Liver (tissue), 9 donors: ENCODE results near the gene RNU2-63P. TPM values are rescaled to one million over a fixed set of nuclear protein-coding genes. Genes with fewer than 3 reads are reported as not detected.

Source experiments
- DNase-seq: peaks from one replicate; pipeline ENCODE4 v3.0.0-alpha.2; 2017; ENCODE audit warnings: low spot score
- H3K27ac ChIP-seq, 2 donors: one replicate each; pipeline ENCODE4 v1.7.0; 2013; ENCODE audit warnings: inconsistent platforms in 2 of 2, low read length in 2 of 2, control low read depth in 1 of 2, low read depth in 1 of 2, mild to moderate bottlenecking in 1 of 2
- H3K27me3 ChIP-seq, 4 donors: one replicate each; pipeline versions ENCODE4 v1.6.1 to v1.7.0; 2013; ENCODE audit warnings: low read length in 3 of 4, inconsistent platforms in 1 of 4, mild to moderate bottlenecking in 1 of 4, moderate library complexity in 1 of 4; ENCODE audit not compliant: control insufficient read depth in 4 of 4, insufficient read depth in 4 of 4
- H3K36me3 ChIP-seq, 4 donors: one replicate each; pipeline versions ENCODE4 v1.6.1 to v1.7.0; 2013; ENCODE audit warnings: low read length in 3 of 4, mild to moderate bottlenecking in 3 of 4, low read depth in 1 of 4, moderate library complexity in 1 of 4; ENCODE audit not compliant: control insufficient read depth in 4 of 4, insufficient read depth in 3 of 4
- H3K4me1 ChIP-seq, 4 donors: one replicate each; pipeline versions ENCODE4 v1.6.1 to v1.7.0; 2013; ENCODE audit warnings: low read length in 3 of 4, mild to moderate bottlenecking in 3 of 4, moderate library complexity in 1 of 4; ENCODE audit not compliant: control insufficient read depth in 4 of 4, insufficient read depth in 4 of 4
- H3K4me3 ChIP-seq, 3 donors: one replicate each; pipeline versions ENCODE4 v1.6.1 to v1.7.0; 2013; ENCODE audit warnings: low read length in 3 of 3, control low read depth in 1 of 3, low read depth in 1 of 3, mild to moderate bottlenecking in 1 of 3
- H3K9ac ChIP-seq, 2 donors: one replicate each; pipeline ENCODE4 v1.7.0; 2013; ENCODE audit warnings: low read length in 2 of 2, mild to moderate bottlenecking in 2 of 2, moderate library complexity in 2 of 2, control low read depth in 1 of 2, low read depth in 1 of 2
- H3K9me3 ChIP-seq, 4 donors: one replicate each; pipeline versions ENCODE4 v1.6.1 to v1.7.0; 2013; ENCODE audit warnings: low read length in 3 of 4; ENCODE audit not compliant: control insufficient read depth in 4 of 4
- CTCF ChIP-seq: fragments of 150-350 bp; IDR thresholded peaks from 2 replicates; pipeline ENCODE4 v1.5.1; 2017; ENCODE audit warnings: improper control_type of control experiment, low read depth, low read length; ENCODE audit not compliant: missing input control
- EGR1 ChIP-seq, 2 donors: IDR thresholded peaks; 2 replicates each; pipeline ENCODE4 v1.6.1; 2016 to 2018; ENCODE audit warnings: antibody characterized with exemption in 2 of 2, low read depth in 2 of 2
- FOXA1 ChIP-seq: IDR thresholded peaks from 2 replicates; pipeline ENCODE4 v1.6.1; 2016; ENCODE audit warnings: antibody characterized with exemption
- FOXA2 ChIP-seq: IDR thresholded peaks from 2 replicates; pipeline ENCODE4 v1.6.1; 2016; ENCODE audit warnings: antibody characterized with exemption
- GABPA ChIP-seq, 2 donors: IDR thresholded peaks in 1 of 2; conservative IDR thresholded peaks in 1 of 2; 2 replicates each; pipeline ENCODE4 v1.6.1; 2016; ENCODE audit warnings: antibody characterized with exemption in 2 of 2, mild to moderate bottlenecking in 1 of 2, moderate library complexity in 1 of 2
- HNF4A ChIP-seq, 2 donors: conservative IDR thresholded peaks; 2 replicates each; pipeline ENCODE4 v1.6.1; 2016; ENCODE audit warnings: antibody characterized with exemption in 2 of 2, mild to moderate bottlenecking in 2 of 2
- HNF4G ChIP-seq: IDR thresholded peaks from 2 replicates; pipeline ENCODE4 v1.6.1; 2016; ENCODE audit warnings: antibody characterized with exemption
- JUND ChIP-seq, 2 donors: IDR thresholded peaks; 2 replicates each; pipeline ENCODE4 v1.6.1; 2016; ENCODE audit warnings: antibody characterized with exemption in 2 of 2
- NR2F2 ChIP-seq: IDR thresholded peaks from 2 replicates; pipeline ENCODE4 v1.6.1; 2016; ENCODE audit warnings: antibody characterized with exemption
- RAD21 ChIP-seq, 2 donors: IDR thresholded peaks; 2 replicates each; pipeline ENCODE4 v1.6.1; 2016; ENCODE audit warnings: antibody characterized with exemption in 2 of 2, mild to moderate bottlenecking in 2 of 2
- REST ChIP-seq: IDR thresholded peaks from 2 replicates; pipeline ENCODE4 v1.6.1; 2016; ENCODE audit warnings: antibody characterized with exemption, mild to moderate bottlenecking
- RXRA ChIP-seq, 2 donors: IDR thresholded peaks; 2 replicates each; pipeline ENCODE4 v1.6.1; 2017 to 2018; ENCODE audit warnings: antibody characterized with exemption in 2 of 2, mild to moderate bottlenecking in 1 of 2
- TAF1 ChIP-seq: conservative IDR thresholded peaks from 2 replicates; pipeline ENCODE4 v1.6.1; 2016; ENCODE audit warnings: antibody characterized with exemption, mild to moderate bottlenecking
- YY1 ChIP-seq: IDR thresholded peaks from 2 replicates; pipeline ENCODE4 v1.6.1; 2016; ENCODE audit warnings: antibody characterized with exemption, mild to moderate bottlenecking
- WGBS: extraction: QIAGEN DNeasy Blood & Tissue Kit; methylation state at CpG from one replicate; pipeline ENCODE4 v1.1.7; 2013; 5-methylcytosine and 5-hydroxymethylcytosine counted together
- polyA plus RNA-seq, 2 donors: library from polyadenylated mRNA; stranded (reverse) in 1 of 2; unstranded in 1 of 2; fragments of 200-250 nt in 1 of 2; fragments of >200 nt in 1 of 2; fragmentation: Nextera tagmentation in 1 of 2; extraction: Ambion mirVana in 1 of 2; gene quantifications; one replicate each; pipeline versions ENCODE4 v1.2.1 to v1.2.3, GENCODE V29; 2013 to 2015
- total RNA-seq, 2 donors: library from RNA; depleted of rRNA; stranded (reverse); fragments of >200 nt; gene quantifications; one replicate each; pipeline ENCODE4 v1.2.3, GENCODE V29; 2014
- TF ChIP-seq, protein P1 (sequence below): IDR thresholded peaks from 2 replicates; pipeline ENCODE4 v1.6.1; 2016; ENCODE audit warnings: antibody characterized with exemption
- TF ChIP-seq, protein P2 (sequence below): IDR thresholded peaks from 2 replicates; pipeline ENCODE4 v1.6.1; 2016; ENCODE audit warnings: antibody characterized with exemption
- TF ChIP-seq, protein P3 (sequence below): IDR thresholded peaks from 2 replicates; pipeline ENCODE4 v1.6.1; 2016; ENCODE audit warnings: antibody characterized with exemption
- donor health status: healthy.
- donor health status: healthy.
- donor health status: healthy.
- donor health status: healthy.
- donor health status: healthy.

The RNU2-63P gene
- total and polyA plus RNA-seq, 4 donors: not detected

GRCh38 chr2:88061295-88061694 lies 44.9 kb upstream of the RNU2-63P start:
- Histone ChIP-seq H3K9ac (no peak overlapping the region), H3K4me3 (no peak overlapping the region), H3K36me3 (no peaks in the 10 kb centered on the region), H3K27ac (no peak overlapping the region), H3K27me3 (no peaks in the 10 kb centered on the region), H3K4me1 (peaks cover 0 to 2% (median 1%) of the 10 kb centered on the region in 4 donors), H3K9me3 (no peaks in the 10 kb centered on the region)
- WGBS: 86% methylated on average over 3 of the region's 3 CpGs
- TF ChIP-seq CTCF (no peak), YY1 (no peak), HNF4A (conservative IDR thresholded peaks at IDR 0.05) (no peak), JUND (IDR thresholded peaks at IDR 0.05) (no peak)
- no peak for DNase-seq

- H3K27me3 ChIP-seq: no peaks in the 10 kb centered on the region
- no peaks in the 10 kb centered on the region for H3K9me3 ChIP-seq
- H3K27ac ChIP-seq: no peak overlapping the region
- no peak for DNase-seq
- WGBS: 87% methylated on average over 2 of the region's 2 CpGs
- no peak overlapping the region for H3K4me3 ChIP-seq
- peaks cover 0 to 5% (median 5%) of the 10 kb centered on the region in 4 donors for H3K4me1 ChIP-seq
- no peaks in the 10 kb centered on the region for H3K36me3 ChIP-seq
- TF ChIP-seq RAD21 (IDR thresholded peaks at IDR 0.05): no peak
- no peak for TF ChIP-seq RXRA (IDR thresholded peaks at IDR 0.05)
- TF ChIP-seq, protein P1, sequence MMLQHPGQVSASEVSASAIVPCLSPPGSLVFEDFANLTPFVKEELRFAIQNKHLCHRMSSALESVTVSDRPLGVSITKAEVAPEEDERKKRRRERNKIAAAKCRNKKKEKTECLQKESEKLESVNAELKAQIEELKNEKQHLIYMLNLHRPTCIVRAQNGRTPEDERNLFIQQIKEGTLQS: no peak
- TF ChIP-seq, protein P2, sequence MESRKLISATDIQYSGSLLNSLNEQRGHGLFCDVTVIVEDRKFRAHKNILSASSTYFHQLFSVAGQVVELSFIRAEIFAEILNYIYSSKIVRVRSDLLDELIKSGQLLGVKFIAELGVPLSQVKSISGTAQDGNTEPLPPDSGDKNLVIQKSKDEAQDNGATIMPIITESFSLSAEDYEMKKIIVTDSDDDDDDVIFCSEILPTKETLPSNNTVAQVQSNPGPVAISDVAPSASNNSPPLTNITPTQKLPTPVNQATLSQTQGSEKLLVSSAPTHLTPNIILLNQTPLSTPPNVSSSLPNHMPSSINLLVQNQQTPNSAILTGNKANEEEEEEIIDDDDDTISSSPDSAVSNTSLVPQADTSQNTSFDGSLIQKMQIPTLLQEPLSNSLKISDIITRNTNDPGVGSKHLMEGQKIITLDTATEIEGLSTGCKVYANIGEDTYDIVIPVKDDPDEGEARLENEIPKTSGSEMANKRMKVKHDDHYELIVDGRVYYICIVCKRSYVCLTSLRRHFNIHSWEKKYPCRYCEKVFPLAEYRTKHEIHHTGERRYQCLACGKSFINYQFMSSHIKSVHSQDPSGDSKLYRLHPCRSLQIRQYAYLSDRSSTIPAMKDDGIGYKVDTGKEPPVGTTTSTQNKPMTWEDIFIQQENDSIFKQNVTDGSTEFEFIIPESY: no peak
- no peak for TF ChIP-seq TAF1
- TF ChIP-seq NR2F2: no peak
- no peak for TF ChIP-seq CTCF
- TF ChIP-seq, protein P3, sequence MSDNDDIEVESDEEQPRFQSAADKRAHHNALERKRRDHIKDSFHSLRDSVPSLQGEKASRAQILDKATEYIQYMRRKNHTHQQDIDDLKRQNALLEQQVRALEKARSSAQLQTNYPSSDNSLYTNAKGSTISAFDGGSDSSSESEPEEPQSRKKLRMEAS: no peak
- no peak for TF ChIP-seq HNF4A (conservative IDR thresholded peaks at IDR 0.05)
- TF ChIP-seq REST: no peak
- no peak for TF ChIP-seq FOXA2
- TF ChIP-seq FOXA1: no peak
- TF ChIP-seq JUND (IDR thresholded peaks at IDR 0.05): no peak
- TF ChIP-seq YY1: no peak
- no peak for TF ChIP-seq EGR1 (IDR thresholded peaks at IDR 0.05; ENCODE audit: low read depth in 2 of 2)
- no peak for TF ChIP-seq GABPA (IDR thresholded peaks at IDR 0.05 in 1 of 2, conservative IDR thresholded peaks at IDR 0.05 in 1 of 2)
- TF ChIP-seq HNF4G: no peak
- no peak overlapping the region for H3K9ac ChIP-seq
Measured at GRCh38 chr2:88060907-88061275, 44.5 kb upstream of the RNU2-63P start.
